Measurements from ENCODE around the gene LDHA. TPM values are rescaled to one million over a fixed set of nuclear protein-coding genes. Genes with fewer than 3 reads are reported as not detected.

LDHA gene
- total RNA-seq, 2 donors from 2014 or later = 187 to 316 TPM

DNA sequence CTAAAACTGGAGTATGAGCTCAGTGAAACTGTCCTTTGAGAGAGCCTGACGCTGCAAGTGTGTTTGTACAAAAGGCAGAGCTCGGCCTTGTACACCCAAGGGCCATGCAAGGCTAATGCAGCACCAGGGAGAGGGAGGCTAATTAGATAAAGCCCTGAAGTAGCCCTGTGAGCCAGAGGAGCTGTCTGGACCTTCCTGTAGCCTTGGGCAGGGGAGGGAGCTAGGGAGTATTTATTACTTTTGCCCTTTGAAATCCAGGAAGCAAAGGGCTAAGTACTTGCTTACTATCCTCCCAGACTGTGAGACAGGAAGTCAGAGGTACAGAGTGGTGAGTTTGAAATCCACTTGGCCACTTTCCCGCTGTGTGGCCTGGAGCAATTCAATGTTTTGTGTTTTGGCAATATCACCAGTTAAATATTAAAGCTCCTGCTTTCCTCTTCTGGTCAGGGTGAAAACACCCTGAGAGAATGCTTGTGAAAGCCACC lies 10.2 kb upstream of the LDHA start:
- TF ChIP-seq, protein P1, sequence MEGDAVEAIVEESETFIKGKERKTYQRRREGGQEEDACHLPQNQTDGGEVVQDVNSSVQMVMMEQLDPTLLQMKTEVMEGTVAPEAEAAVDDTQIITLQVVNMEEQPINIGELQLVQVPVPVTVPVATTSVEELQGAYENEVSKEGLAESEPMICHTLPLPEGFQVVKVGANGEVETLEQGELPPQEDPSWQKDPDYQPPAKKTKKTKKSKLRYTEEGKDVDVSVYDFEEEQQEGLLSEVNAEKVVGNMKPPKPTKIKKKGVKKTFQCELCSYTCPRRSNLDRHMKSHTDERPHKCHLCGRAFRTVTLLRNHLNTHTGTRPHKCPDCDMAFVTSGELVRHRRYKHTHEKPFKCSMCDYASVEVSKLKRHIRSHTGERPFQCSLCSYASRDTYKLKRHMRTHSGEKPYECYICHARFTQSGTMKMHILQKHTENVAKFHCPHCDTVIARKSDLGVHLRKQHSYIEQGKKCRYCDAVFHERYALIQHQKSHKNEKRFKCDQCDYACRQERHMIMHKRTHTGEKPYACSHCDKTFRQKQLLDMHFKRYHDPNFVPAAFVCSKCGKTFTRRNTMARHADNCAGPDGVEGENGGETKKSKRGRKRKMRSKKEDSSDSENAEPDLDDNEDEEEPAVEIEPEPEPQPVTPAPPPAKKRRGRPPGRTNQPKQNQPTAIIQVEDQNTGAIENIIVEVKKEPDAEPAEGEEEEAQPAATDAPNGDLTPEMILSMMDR (IDR thresholded peaks at IDR 0.05) = no peak
- Histone ChIP-seq H3K9me3 (no peaks in the 10 kb centered on the region), H3K27me3 (no peaks in the 10 kb centered on the region), H3K4me1 (peaks cover 3 to 31% of the 10 kb centered on the region in 2 donors), H3K36me3 (no peaks in the 10 kb centered on the region), H3K27ac (peak overlapping the region; percentile 91 to 99), H3K4me3 (no peak overlapping the region)
- DNase-seq (ENCODE audit: low spot score) = peak; percentile 83

DNA sequence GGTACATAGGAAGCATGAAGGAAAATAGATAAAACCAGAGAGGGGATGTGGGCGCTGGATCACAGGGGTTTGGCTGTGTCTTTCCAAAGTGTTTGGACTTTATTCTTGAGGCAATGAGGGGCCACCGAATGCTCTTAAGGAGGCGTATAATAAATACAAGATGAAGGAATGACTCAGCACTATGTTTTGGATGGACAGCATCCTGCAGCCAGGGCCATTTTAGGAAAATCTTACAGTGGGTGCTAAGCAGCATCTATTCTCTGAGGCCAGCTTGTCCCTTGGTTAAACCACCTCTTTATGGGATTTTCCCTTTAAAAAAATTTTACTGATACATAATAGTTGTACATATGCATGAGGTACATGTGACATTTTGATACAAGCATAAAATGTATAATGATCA lies 4.3 kb upstream of the LDHA start:
- no peaks in the 10 kb centered on the region for H3K27me3 ChIP-seq
- no peaks in the 10 kb centered on the region for H3K36me3 ChIP-seq
- H3K4me3 ChIP-seq = no peak overlapping the region
- TF ChIP-seq, protein P1 (IDR thresholded peaks at IDR 0.05) = no peak
- peaks cover 0 to 12% of the 10 kb centered on the region in 2 donors for H3K4me1 ChIP-seq
- no peak overlapping the region for H3K27ac ChIP-seq
- H3K9me3 ChIP-seq = no peaks in the 10 kb centered on the region
- DNase-seq (ENCODE audit: low spot score) = no peak

DNA sequence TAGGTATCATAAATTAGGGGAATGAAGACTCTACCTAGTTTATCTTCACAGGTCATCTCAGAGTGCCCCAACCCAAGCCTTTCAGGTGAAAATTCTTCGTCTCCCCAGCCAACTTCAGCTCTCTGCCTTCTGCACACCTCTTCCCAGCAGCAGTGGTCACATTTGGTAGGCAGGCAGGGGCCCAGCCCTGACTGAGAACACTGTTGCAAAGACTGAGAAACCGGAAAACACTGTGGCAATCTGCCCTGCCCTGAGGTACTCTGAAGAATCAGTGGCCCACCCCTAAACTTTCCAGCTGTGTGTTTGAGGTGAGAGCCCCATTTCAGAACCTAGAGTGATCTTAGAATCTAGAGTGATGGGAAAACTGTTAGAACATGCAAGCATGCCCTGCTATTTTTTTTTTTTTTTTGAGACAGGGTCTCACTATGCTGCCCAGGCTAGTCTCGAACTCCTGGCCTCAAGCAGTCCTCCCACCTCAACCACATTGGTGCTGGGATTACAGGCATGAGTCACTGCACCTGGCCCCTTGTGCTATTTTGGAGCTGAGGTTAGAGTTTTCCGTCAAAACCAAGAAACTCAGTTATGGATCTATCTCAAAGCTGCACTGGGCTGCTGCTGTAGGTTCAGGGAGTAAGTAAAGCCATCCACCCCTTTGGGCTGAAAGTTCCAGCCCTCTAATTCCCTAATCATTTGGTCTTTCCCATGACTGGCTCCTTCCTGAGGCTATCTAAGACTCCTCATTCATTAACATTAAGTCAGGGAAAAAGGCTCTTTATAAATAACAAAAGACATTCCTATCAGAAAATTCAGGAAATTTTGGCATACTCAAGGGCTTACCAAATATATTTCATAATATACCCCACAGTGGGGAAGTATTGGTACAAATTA lies 1.7 kb upstream of the LDHA start:
- TF ChIP-seq, protein P1 (IDR thresholded peaks at IDR 0.05) = no peak
- peak overlapping the region in 1 of 2 donors; percentile 98 for H3K27ac ChIP-seq

DNA sequence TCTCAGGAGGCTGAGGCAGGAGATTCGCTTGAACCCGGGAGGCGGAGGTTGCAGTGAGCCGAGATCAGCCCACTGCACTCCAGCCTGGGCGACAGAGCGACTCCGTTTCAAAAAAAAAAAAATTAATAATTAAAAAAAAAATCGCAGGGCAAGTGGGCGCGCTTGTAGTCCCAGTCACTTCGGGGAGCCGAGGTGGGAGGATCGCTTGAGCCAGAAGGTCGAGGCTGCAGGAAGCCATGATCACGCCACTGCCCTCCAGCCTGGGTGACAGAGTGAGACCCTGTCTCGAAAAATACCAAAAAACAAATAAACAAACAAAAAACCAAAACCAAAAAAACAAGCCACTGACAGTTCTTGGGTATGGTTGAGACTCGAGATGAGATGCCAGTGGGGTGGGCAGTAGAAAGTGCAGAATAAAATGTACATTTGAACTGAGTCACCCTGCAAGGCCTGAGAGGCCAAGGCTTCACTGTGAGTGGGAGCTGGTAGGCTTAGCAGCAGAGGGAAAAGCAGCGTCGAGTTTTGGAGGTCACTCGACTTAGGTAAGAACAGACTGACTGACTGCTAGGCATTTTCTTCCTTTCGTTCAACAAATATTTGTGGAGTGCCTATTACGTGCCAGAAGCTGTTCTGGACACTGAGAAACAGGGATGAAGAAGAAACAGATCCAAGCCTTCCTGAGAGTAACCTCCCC lies 635 bp upstream of the LDHA start:
- Histone ChIP-seq H3K36me3 (peaks cover 19% of the 10 kb centered on the region), H3K4me1 (peaks cover 0 to 12% of the 10 kb centered on the region in 2 donors)
- DNase-seq (ENCODE audit: low spot score) = no peak

More for the DNA sequence above, 1.7 kb upstream of the LDHA start:
- no peak for DNase-seq (ENCODE audit: low spot score)
- Histone ChIP-seq H3K9me3 (no peaks in the 10 kb centered on the region), H3K36me3 (peaks cover 11% of the 10 kb centered on the region), H3K4me3 (no peak overlapping the region), H3K27me3 (no peaks in the 10 kb centered on the region), H3K4me1 (peaks cover 0 to 12% of the 10 kb centered on the region in 2 donors)

DNA sequence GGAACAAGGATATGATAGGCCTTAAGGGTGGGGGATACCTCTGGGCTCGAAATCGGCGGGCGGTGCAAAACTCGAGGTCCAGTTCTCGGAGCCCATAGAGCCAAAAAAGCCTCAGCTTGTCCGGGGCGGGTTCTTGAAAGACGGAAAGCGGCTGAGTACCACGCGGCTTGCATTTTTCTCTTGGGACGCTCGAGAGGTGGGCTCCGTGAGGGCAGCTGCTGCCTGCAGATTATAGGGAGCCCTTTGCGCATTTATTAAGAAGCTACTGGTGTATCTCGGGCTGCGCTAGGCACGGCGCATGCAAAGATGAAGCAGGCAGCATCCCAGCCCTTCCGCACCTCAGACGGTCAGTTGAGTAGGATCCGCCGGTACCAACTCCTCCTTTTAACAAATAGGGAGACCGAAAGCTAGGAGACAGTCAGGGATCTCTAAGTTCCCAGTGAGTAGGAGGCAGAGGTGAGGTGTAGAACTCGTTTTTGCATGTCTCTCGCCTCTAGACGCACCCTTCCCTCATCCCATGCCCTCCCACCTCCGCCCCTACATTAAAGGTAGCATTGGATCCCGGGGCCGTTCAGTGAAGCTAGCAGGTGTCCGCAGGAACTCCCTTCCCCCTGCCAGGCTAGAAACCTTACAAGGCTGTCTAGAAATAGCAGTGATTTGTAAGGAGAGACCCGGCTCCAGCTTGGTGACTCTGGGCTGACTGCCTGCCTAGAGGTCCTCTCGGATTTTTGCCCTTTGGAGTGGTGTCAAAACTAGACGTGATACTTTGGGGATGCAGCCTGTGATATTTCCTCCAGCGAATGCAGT lies 768 bp downstream of the LDHA start:
- peaks cover 0 to 12% of the 10 kb centered on the region in 2 donors for H3K4me1 ChIP-seq
- no peaks in the 10 kb centered on the region for H3K9me3 ChIP-seq
- H3K27ac ChIP-seq = peak overlapping the region; percentile 96 to 98
- peaks cover 33% of the 10 kb centered on the region for H3K36me3 ChIP-seq
- no peak for DNase-seq (ENCODE audit: low spot score)
- no peaks in the 10 kb centered on the region for H3K27me3 ChIP-seq
- TF ChIP-seq, protein P1 (IDR thresholded peaks at IDR 0.05) = no peak
- peak overlapping the region; percentile 82 to 86 for H3K4me3 ChIP-seq

More for the DNA sequence above, 635 bp upstream of the LDHA start:
- Histone ChIP-seq H3K9me3 (no peaks in the 10 kb centered on the region), H3K27me3 (no peaks in the 10 kb centered on the region), H3K27ac (peak overlapping the region; percentile 96 to 98), H3K4me3 (peak overlapping the region; percentile 82 to 86)
- TF ChIP-seq, protein P1 (IDR thresholded peaks at IDR 0.05) = no peak
